Activated B cell treated with CpG ODN at 0.5 μM for 24 hours (primary cell): ENCODE results near the gene EIF5A. TPM values are rescaled to one million over a fixed set of nuclear protein-coding genes. Genes with fewer than 3 reads are reported as not detected.

Experiments used
- ATAC-seq: fragments of 200-7000 bp; cut with Tn5 transposase; one replicate; pipeline ENCODE4 v1.10.0; 2021; ENCODE audit warnings: low read depth, mild to moderate bottlenecking, moderate library complexity
- CTCF ChIA-PET: fragments of 350-600 bp; sonication (Branson Sonifier 250); formaldehyde crosslinking; loops from one replicate; lab custom pipeline; 2021; ENCODE audit warnings: antibody characterized with exemption; lab: Charles Lee
- POLR2A ChIA-PET: fragments of 350-600 bp; sonication (Branson Sonifier 250); formaldehyde crosslinking; loops from one replicate; lab custom pipeline; 2021; ENCODE audit warnings: antibody characterized with exemption; lab: Charles Lee
- DNase-seq: peaks from one replicate; pipeline ENCODE4 v3.0.0; 2022
- H3K27ac Mint-ChIP-seq: one replicate; pipeline ENCODE4 v1.8.0; 2020; ENCODE audit warnings: mixed read lengths
- H3K27me3 Mint-ChIP-seq: one replicate; pipeline ENCODE4 v1.8.0; 2021; ENCODE audit warnings: mixed read lengths
- H3K36me3 Mint-ChIP-seq: one replicate; pipeline ENCODE4 v1.8.0; 2021; ENCODE audit warnings: low read depth, mixed read lengths
- H3K4me1 Mint-ChIP-seq: one replicate; pipeline ENCODE4 v1.8.0; 2021; ENCODE audit warnings: mixed read lengths
- H3K4me3 Mint-ChIP-seq: one replicate; pipeline ENCODE4 v1.8.0; 2020; ENCODE audit warnings: mild to moderate bottlenecking, mixed read lengths
- H3K9me3 Mint-ChIP-seq: one replicate; pipeline ENCODE4 v1.8.0; 2020; ENCODE audit warnings: mixed read lengths
- CTCF ChIP-seq: fragments of 200-600 bp; IDR thresholded peaks from one replicate; pipeline ENCODE4 v1.8.0; 2022; ENCODE audit warnings: antibody characterized with exemption, mild to moderate bottlenecking
- intact Hi-C: fragments of 100-400 bp; cut with micrococcal nuclease; formaldehyde crosslinking; loops from one replicate; pipeline ENCODE4 v1.15.1; 2024
- total RNA-seq: library from RNA; stranded (reverse); gene quantifications from 2 replicates; pipeline ENCODE4 v1.2.3, GENCODE V29; 2022

EIF5A gene
- total RNA-seq, 1 donor from 2014 or later = 656 TPM

GRCh38 chr17:7284911-7285310, 22.5 kb upstream of the EIF5A start:
- ATAC-seq (no peak), DNase-seq (no peak)
- H3K27me3 Mint-ChIP-seq = peaks cover 35% of the 10 kb centered on the region
- ChIA-PET CTCF (interaction anchor here (4.5 kb wide), 1 partner anchor 11 kb away, joined by 38 read pairs; no protein-coding TSS in a partner anchor), POLR2A (no interaction called here)
- no peak overlapping the region for H3K27ac Mint-ChIP-seq
- H3K4me3 Mint-ChIP-seq = no peak overlapping the region
- H3K36me3 Mint-ChIP-seq = no peaks in the 10 kb centered on the region
- no peaks in the 10 kb centered on the region for H3K9me3 Mint-ChIP-seq
- no peak for TF ChIP-seq CTCF
- H3K4me1 Mint-ChIP-seq = peaks cover 14% of the 10 kb centered on the region
- intact Hi-C loops = loop anchor here (5.0 kb wide), 1 partner anchor 238 kb away; no protein-coding TSS in a partner anchor

- Mint-ChIP-seq H3K27ac (no peak overlapping the region), H3K9me3 (no peaks in the 10 kb centered on the region), H3K27me3 (peaks cover 39% of the 10 kb centered on the region), H3K36me3 (no peaks in the 10 kb centered on the region), H3K4me1 (peaks cover 10% of the 10 kb centered on the region), H3K4me3 (no peak overlapping the region)
- CTCF ChIA-PET = interaction anchor here (1.6 kb wide), 1 partner anchor 11 kb away, joined by 5 read pairs; no protein-coding TSS in a partner anchor
- POLR2A ChIA-PET = interaction anchor here (0.5 to 1.0 kb wide), 2 partner anchors 20 to 22 kb away, joined by 3 to 12 read pairs; partner anchors contain the start of gene EIF5A
- intact Hi-C loops = no loop called here
- DNase-seq = no peak
- ATAC-seq = no peak
- no peak for TF ChIP-seq CTCF
Measured at GRCh38 chr17:7285679-7286078, 21.7 kb upstream of the EIF5A start.

GRCh38 chr17:7289256-7290032, 18.0 kb upstream of the EIF5A start:
- TF ChIP-seq CTCF = no peak
- intact Hi-C loops = no loop called here
- DNase-seq (no peak), ATAC-seq (no peak)
- H3K9me3 Mint-ChIP-seq = no peaks in the 10 kb centered on the region
- H3K27ac Mint-ChIP-seq = no peak overlapping the region
- H3K4me3 Mint-ChIP-seq = no peak overlapping the region
- H3K36me3 Mint-ChIP-seq = no peaks in the 10 kb centered on the region
- peaks cover 37% of the 10 kb centered on the region for H3K27me3 Mint-ChIP-seq
- POLR2A ChIA-PET = no interaction called here
- H3K4me1 Mint-ChIP-seq = peaks cover 8% of the 10 kb centered on the region
- CTCF ChIA-PET = no interaction called here

- CTCF ChIA-PET = no interaction called here
Measured at GRCh38 chr17:7290166-7290565, 17.3 kb upstream of the EIF5A start.

More at GRCh38 chr17:7290166-7290565, 17.3 kb upstream of the EIF5A start:
- POLR2A ChIA-PET = no interaction called here
- Mint-ChIP-seq H3K4me3 (no peak overlapping the region), H3K36me3 (no peaks in the 10 kb centered on the region), H3K4me1 (peaks cover 12% of the 10 kb centered on the region), H3K27me3 (peaks cover 40% of the 10 kb centered on the region), H3K9me3 (no peaks in the 10 kb centered on the region), H3K27ac (no peak overlapping the region)
- DNase-seq (no peak), ATAC-seq (no peak)
- intact Hi-C loops = no loop called here
- no peak for TF ChIP-seq CTCF
